HG02943 (cell line): ENCODE measurements around the gene UPP2.

ENCODE experiments used
- ATAC-seq: cut with Tn5 transposase; IDR thresholded peaks from one replicate; pipeline ENCODE4 v1.9.1; 2021; ENCODE audit warnings: mild to moderate bottlenecking, low read depth, moderate library complexity; ENCODE audit not compliant: unreplicated experiment

Gene UPP2

DNA sequence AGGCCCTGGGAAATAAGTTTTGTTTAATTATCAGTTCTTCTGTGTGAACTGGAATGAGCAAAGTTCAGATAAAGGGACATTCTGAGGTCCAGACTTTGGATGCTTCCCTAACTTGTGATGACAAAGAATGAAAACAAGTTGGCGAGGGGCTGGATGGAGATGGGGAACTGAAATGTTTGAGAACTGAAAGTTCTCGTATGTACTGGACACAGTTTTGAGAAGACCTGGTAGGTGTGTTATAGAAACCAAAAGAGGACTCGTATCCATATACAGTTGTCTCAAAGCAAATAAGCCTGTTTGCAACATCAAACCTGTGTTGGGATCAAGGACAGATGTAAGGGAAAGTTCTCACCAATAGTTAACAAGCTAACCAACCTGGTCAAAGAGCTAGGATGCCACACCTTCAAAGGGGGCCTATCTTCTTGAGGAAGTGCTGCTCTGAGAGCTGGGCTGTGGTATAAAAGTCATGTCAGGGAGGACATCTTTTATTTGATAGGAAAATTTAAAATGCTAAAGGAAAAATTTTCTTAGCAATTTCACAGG is at the start of gene UPP2:
TSS of gene UPP2 (plus strand) at position 493 of the 543 bp plus-strand sequence. CDS start 188 bp downstream, outside the sequence.
- ATAC-seq: no peak

DNA sequence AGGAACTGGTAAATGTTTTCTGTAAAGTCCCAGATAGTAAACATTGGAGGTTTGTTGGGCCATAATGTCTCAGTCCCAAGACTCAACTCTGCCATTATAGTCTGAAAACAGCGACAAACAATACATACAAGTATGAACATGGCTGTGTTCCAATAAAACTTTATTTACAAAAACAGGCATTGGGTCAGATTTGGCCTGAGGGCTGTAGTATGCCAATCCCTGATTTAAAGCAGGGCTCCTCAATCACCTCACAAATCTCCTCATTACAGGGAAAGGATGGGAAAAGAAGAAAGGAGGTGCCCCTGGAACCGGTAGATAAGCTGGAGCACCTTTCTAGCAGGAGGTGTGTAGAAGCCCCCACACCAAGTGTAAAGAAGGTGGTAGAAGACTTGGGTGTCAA is 48.9 kb upstream of the UPP2 start:
- ATAC-seq: no peak

DNA sequence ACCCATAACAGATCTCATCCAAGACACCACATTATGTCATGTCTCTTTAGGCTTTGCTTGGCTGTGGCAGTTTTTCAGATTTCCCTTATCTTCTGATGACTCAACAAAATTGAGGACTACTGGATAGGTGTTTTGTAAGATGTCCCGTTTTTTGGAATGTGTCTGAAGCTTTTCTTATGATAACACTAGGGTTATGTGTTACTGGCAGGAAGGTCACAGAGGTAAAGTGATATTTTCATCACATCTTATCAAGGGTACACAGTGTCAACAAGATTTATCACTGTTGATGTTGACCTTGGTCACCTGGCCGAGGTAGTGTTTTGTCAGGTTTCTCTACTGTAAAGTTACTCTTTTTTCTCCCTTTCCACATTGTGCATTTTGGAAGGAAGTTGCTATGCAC is 44.8 kb upstream of the UPP2 start:
- ATAC-seq: no peak

DNA sequence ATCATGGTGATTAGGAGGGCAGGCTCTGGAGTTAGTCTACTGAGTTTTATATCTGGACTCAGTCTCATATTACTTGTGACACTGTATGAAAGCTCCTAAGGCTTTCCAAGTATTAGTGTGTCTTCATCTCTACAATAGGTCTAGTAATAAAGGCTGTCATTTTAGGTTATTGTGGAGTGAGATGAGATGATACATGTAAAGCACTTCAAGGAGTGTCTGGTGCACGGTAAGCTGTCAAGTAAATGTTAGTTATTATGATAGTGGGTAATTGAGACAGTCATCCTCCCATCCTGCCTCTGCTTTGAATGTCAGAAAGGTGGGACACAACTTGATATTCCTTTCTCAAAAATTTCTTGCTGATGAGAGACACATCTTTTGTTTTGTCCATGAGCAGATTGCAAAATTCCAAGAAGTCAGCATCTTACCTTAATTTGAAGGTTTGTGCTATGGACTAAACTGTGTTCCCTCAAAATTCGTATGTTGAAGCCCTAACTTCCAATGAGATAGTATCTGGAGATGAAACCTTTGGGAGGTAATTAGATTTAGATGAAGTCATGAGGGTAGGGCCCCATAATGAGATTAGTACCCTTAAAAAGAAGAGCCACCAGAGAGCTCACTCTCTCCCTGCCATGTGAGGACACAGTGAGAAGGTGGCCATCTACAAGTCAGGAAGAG is 41.4 kb upstream of the UPP2 start:
- no peak for ATAC-seq

DNA sequence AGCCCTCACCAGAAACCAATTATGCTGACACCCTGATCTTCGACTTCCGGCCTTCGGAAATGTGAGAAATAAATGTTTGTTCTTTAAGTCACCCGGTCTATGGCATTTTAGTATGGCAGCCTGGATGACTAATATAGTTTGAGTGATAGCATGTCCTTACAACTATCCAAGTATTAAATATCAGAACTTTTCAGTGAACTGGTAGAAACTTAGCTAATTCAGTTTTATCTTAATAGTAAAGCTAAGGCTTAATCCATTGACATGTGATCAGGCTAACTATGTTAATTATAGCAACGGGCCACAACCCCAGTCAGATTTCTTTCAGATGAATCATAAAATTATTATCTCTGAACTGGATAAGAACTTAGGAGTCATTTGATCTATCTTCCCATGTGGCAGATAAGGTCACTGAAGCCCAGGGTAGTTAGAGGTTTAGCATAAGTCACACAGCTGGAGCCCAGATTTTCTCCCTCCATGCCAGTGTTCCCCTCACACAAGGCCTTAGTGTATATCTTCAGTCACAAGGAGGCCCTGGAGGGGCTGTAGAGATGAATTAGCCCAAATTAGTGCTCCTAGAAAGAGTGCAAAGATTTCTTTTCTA is 40.7 kb upstream of the UPP2 start:
- ATAC-seq: no peak

DNA sequence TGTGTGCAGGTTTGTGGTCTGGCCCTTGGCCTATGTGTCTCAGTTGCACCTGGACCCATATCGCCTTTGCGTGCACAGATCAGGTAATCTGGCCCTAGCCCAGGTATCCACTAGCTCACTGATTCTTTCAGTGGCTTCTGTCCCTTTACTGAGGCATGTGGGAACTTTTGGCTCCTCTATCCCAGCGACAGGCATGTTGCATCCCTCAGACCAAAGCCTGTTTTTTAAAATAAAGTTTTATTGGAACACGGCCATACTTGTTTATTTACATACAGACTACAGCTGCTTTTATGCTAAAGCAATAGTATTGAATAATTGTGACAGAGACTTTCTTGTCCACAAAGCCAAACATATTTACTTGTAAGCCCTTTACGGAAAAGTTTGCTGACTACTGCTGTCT is 39.9 kb upstream of the UPP2 start:
- no peak for ATAC-seq

DNA sequence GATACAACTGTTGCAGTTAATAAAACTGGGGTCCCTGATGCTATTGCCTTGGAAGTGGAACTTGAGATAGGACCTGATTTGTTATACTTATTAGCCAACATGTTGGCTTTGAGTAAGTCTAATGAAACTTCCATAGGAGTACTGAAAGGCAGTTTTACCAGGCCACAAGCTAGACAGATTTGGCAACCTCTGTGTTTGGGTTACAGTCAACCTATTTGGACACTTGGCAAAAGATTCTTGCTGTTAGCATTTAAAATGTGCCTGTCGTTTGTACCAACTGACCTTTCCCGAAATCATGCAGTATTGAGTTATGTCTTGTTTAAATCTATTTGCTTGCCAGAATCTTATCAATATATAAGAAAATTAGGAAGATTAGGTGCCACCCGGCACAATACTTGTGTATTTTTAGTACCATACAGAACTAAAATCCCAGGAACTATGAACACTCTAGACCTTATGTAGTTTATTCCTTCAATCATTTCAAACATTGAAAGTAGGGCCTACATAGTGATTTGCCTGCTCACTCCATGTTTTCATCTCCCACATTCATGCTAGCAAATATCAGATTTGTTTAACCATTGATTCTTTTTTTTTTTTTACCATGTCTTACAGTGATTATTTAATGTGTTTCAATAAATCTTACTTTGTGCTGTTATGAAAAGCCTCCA is 35.5 kb upstream of the UPP2 start:
- ATAC-seq: no peak

DNA sequence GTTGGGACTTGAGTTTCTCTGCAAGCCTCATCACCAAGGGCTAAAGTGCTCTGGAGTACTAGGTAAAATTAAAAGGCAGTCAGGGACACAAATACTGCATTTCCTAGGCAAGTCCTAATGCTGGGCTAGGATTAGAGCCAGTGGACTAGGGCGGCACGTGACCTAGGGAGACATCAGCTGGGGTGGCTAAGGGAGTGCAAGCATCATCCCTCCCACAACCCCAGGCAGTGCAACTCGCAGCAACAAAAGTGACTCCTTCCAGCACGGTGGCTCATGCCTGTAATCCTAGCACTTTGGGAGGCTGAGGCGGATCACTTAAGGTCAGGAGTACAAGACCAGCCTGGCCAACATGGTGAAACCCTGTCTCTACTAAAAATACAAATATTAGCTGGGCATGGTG is 30.7 kb upstream of the UPP2 start:
- ATAC-seq: no peak

DNA sequence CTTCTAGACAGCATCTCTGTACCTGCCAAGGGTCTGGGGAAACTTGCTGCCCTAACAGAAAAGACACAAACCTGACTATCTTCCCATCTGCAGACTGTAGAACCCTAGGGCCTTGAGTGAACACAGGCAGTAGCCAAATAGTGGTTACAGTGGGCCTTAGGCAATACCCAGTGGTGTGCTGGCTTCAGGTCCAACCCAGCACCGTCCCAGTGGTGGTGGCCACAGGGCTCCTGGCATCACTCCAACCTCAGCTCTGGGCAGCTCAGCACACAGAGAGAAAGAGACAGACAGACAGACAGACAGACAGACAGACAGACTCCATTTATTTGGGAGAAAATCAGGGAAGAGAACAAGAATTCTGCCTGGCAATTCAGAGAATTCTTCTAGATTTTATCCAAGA is 29.3 kb upstream of the UPP2 start:
- ATAC-seq: no peak

DNA sequence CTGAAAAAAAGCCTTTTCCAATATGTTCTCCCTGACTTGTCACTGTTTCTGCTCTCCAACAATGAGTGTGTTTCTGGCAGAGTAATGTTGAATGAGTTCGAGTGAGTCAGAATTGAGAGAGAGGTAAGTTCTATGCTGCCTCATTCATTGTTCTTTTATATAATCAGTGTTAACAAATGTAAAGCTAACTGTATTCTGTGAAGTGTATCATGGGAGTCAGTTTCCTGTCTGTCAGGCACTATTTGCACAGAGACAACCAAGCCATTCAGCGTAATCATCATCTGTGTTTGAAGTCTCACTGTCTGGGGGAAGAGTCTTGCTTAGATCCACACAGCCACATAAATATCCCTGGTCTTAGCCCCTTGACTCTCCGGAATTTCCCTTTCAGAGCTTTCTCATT is 22.0 kb upstream of the UPP2 start:
- no peak for ATAC-seq

DNA sequence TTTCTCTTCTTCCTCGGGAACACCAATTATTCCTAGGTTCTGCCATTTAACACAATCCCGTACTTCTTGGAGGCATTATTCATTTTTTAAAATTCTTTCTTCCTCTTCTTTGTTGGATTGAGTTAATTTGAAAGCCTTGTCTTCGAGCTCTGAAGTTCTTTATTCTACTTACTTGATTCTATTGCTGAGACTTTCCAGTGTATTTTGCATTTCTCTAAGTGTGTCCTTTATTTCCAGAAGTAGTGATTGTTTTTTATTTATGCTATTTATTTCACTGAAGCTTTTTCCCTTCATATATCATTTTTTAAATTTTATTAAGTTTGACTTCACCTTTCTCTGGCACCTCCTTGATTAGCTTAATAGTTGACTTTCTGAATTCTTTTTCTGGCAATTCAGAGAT is 13.6 kb upstream of the UPP2 start:
- ATAC-seq: no peak

DNA sequence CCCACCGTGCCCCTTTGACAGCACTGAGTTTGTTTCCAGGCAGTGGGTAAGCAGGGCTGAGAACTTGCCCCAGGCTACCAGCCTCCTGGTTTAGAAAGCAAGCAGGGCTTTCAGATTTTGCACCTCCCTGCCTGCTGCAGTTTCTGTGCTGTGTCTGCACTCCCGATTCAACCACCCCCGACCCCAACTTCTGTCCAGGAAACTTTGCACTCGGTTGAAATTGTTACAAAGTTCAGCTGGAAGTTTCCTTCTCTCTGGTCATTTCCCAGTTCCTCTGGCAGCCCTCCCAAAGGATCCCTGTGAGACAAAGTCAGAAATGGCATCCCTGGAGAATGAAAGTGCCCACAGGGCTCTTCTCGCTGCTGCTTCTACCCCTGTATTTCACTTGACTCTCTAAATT is 12.4 kb upstream of the UPP2 start:
- no peak for ATAC-seq

DNA sequence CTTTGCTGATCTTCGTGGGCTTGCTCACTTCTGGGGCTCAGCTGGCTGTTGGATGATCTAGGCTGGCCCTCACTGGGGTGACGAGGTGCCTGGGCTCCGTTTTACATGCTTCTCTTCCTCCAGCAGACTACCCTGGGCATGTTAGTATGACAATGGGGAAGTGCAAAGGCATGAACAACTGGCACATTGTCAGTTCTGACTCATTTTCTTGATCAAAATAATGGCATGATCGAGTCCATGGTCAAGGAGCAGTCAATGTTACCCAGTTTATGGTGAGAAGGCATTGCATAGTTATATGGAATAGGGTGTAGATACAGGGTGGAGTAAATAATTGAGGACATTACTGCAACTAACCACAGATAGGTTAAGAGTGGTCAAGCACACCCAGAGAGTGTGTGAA is 10.0 kb upstream of the UPP2 start:
- no peak for ATAC-seq

DNA sequence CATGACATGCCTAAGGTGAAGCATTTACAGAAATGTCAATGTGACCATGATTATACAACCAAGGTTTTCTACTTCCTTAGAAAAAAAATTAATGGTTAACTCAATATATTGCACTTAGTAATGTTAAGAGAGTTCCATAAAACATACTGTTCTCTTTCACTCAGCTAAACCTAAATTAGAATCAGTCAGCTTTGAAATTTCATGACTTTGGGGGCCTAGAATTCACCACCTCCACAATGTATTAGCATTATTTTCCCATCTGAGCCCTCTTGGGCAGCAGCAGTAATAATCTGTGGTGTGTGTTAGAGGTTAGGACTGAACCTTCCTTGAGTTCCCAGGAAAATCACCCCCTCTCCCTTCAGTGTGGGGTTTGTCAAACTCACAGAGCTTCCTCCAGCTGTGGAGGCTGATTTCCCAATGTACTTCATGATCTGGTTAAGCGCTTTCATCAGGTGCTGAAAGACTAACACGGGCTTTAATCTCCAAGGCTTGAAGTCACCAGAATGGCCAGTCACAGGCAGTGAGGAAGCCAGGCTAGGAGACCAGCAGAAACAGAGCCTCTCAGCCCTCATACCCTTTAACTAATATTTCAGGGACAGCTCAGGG is 7.1 kb upstream of the UPP2 start:
- no peak for ATAC-seq

DNA sequence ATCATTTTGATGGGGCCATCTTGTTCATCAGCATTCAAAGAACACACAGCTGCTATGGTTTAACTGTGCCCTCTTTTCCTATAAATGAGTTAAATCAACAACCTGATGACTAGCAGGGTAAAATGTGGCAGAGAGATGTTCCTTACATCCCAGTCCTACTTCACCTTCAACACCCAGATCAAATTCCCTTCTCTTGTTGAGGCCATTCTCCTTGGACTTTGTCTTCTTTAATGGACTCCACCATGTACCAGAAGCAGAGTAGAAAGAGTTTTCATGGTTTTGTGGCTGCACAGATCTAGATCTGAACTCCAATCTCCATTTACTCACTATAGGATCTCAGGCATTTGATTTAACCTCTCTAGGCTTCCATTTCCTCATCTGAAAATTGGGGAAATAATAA is 6.4 kb upstream of the UPP2 start:
- no peak for ATAC-seq

DNA sequence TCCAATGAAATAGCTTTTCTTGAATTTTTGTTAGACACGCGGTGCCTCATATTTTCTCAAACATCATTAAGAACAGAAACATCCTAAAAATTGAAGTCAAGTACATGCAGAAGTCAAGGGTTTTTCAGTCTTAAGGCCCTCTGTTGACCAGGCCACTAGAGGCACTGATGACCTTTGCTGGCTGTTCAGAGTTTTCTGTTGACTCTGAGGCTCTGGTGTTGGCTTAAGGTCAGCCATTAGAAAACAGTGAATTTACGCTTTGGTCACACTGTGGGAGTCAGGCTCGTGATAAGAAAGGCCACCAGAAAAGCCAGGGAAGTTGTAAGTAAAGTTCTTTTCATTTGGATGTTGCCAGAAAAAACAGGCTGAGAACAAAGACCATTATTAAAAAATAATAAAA is 5.8 kb upstream of the UPP2 start:
- ATAC-seq: no peak

DNA sequence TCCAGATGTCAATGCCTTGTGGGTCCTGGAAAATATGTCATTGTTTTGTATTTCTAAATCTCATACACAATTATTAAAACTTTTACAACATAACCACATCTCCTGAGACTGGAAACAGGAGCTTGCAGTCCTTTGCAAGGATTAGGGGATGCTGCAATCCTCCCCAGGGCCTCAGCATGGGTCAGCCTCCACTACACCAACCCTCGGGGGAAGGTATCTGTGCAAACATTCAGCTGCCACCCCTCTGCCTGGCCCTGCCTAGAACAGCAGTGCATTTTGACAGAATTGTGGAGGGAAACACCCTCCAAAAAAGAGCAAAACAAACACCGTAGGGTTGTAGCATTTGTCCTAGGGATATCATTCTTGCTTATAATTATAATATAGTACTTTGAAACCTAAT is 4.2 kb upstream of the UPP2 start:
- no peak for ATAC-seq

DNA sequence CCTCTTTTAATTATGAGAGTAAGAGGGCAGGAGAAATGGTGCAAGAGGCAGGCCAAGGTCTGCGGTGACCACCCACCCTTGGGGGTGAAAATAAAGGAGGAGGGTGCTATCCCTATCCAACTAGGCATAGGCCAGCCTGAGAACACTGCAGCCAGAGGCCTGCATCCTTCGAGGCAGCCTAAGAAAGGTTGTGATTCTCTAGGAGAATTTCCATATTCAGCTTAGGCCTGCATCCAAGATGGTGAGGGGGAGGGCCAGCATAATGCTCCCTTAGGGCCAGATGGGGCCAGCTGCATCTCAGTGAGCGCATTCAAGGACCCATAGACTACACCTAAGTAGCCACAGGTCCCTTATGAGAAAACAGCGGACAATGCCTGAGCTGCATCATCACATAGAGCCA is 3.5 kb upstream of the UPP2 start:
- no peak for ATAC-seq

DNA sequence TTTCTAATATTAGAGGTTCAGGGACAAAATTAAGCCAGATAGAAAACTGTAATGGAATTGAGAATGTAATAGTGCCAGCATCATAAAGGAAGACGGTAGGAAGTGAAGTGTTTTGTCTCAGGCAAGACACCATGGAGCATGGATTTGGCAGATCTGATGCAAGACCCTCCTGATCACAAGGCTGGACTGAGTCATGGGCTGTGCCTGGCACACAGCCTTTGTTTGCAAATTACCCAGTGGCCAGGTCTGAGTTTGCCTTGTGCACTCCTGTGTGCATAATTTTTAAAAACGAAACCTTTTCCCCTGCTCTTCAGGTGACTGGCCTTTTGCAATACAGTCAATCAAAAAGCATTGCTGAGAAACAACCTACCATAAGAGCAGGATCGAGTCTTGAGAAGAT is 2.0 kb upstream of the UPP2 start:
- ATAC-seq: no peak

DNA sequence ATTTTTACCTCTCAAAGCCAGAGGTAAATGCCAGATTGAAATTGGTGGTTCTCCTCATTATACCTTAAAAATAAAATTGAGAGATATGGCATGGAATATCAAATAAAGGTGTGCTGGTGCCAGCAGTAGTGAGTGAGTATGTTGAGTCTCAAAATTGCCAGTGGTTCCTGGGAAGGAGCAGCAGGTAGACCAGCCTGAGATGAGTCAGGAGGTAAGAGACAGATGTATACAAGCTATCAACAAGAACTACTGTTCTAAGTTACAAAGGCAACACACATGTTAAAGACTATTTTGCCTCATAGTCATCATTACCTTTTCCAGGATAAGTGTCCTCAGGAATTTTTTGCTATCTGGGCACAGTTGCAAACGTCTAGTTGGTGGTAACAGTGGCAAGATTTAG is 1.3 kb upstream of the UPP2 start:
- no peak for ATAC-seq

DNA sequence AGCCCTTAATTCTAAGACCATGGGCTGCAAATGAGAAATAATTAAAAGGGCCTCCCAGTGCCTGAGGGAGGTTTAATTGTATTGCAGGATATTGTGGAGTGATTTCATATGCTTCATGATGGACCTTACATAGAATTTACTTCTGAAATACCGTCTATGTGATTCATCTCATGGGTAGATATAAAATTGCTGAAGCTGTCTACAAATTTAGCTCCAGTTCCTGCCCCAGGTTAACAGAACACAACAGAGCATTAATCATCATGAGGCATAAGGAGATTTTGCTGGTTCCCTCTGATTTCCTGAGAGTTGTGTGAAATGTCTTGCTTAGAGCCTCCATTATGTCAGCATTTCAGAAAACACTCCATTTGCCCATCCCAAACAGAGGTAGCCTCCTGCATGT is 770 bp downstream of the UPP2 start:
- ATAC-seq: no peak
